A673 (cell line): ENCODE results near the gene ST3GAL2. TPM values are rescaled to one million over a fixed set of nuclear protein-coding genes. Genes with fewer than 3 reads are reported as not detected.

ENCODE experiments used
- BruUV-seq: library from RNA; stranded (reverse); fragments of 400-500 nt; replicated peaks from 2 replicates; lab custom pipeline; 2021; lab: Mats Ljungman, UMichigan
- CTCF ChIA-PET: fragments of 300-600 bp; sonication (Branson Sonifier 250); formaldehyde crosslinking; loops from one replicate; lab custom pipeline; 2022; ENCODE audit warnings: antibody characterized with exemption; lab: Charles Lee
- POLR2A ChIA-PET: fragments of 300-600 bp; sonication (Branson Sonifier 250); formaldehyde crosslinking; loops from one replicate; lab custom pipeline; 2022; ENCODE audit warnings: antibody characterized with exemption; ENCODE audit not compliant: low non-redundant PET; lab: Charles Lee
- DNase-seq: peaks from one replicate; pipeline ENCODE4 v3.0.0-alpha.2; 2015; ENCODE audit warnings: low spot score
- H3K27ac ChIP-seq: fragments of 200-600 bp; sonication (generic); 2 replicates; pipeline ENCODE4 v1.5.1; 2016; ENCODE audit warnings: mixed run types, low read depth, mild to moderate bottlenecking, mixed read lengths, antibody characterized with exemption, low read length; ENCODE audit not compliant: poor library complexity, severe bottlenecking
- H3K27me3 ChIP-seq: fragments of 200-600 bp; sonication (generic); replicated peaks from 2 replicates; pipeline ENCODE4 v1.6.1; 2017; ENCODE audit warnings: mixed run types, low read depth, mild to moderate bottlenecking, mixed read lengths, antibody characterized with exemption, low read length; ENCODE audit not compliant: insufficient read depth, poor library complexity
- H3K36me3 ChIP-seq: fragments of 200-600 bp; sonication (generic); 2 replicates; pipeline ENCODE4 v1.6.1; 2016; ENCODE audit warnings: mixed run types, mild to moderate bottlenecking, mixed read lengths, antibody characterized with exemption, low read length; ENCODE audit not compliant: insufficient read depth, poor library complexity, severe bottlenecking
- H3K4me1 ChIP-seq: fragments of 200-600 bp; sonication (generic); 2 replicates; pipeline ENCODE4 v1.6.1; 2017; ENCODE audit warnings: mixed run types, mild to moderate bottlenecking, mixed read lengths, antibody characterized with exemption, low read length; ENCODE audit not compliant: insufficient read depth, poor library complexity, severe bottlenecking
- H3K4me3 ChIP-seq: fragments of 200-600 bp; sonication (generic); 2 replicates; pipeline ENCODE4 v1.5.1; 2016; ENCODE audit warnings: low read depth, mixed run types, mild to moderate bottlenecking, mixed read lengths, low read length; ENCODE audit not compliant: poor library complexity, severe bottlenecking
- H3K9me3 ChIP-seq: fragments of 200-600 bp; sonication (generic); 2 replicates; pipeline ENCODE4 v1.6.1; 2016; ENCODE audit warnings: mixed run types, low read depth, mild to moderate bottlenecking, mixed read lengths, antibody characterized with exemption, low read length; ENCODE audit not compliant: poor library complexity, severe bottlenecking
- CTCF ChIP-seq: fragments of 300-800, 200-600 bp; sonication (generic); conservative IDR thresholded peaks from 2 replicates; pipeline ENCODE4 v1.5.1; 2017; ENCODE audit warnings: low read depth, mild to moderate bottlenecking, antibody characterized with exemption, low read length, moderate library complexity, mixed read lengths
- EZH2 ChIP-seq: fragments of 200-600 bp; sonication (generic); IDR thresholded peaks from 2 replicates; pipeline ENCODE4 v1.6.1; 2017; ENCODE audit warnings: borderline replicate concordance, low read depth, mild to moderate bottlenecking, mixed read lengths, antibody characterized with exemption, low read length; ENCODE audit not compliant: poor library complexity, severe bottlenecking
- intact Hi-C: fragments of 100-400 bp; cut with micrococcal nuclease; formaldehyde crosslinking; loops from one replicate; pipeline ENCODE4 v1.10.0; 2022; ENCODE audit not compliant: unreplicated experiment
- total RNA-seq: library from RNA; stranded (reverse); gene quantifications from 2 replicates; pipeline ENCODE4 v1.2.3, GENCODE V29; 2021

The ST3GAL2 gene
- total RNA-seq, 1 experiment from 2014 or later: 26.5 TPM

- intact Hi-C loops: no loop called here
- no peaks in the 10 kb centered on the region for H3K36me3 ChIP-seq
- H3K4me1 ChIP-seq: no peaks in the 10 kb centered on the region
- no peaks in the 10 kb centered on the region for H3K9me3 ChIP-seq
- ChIA-PET POLR2A (no interaction called here), CTCF (no interaction called here)
- H3K27ac ChIP-seq: no peak overlapping the region
- H3K4me3 ChIP-seq: no peak overlapping the region
- no peak for TF ChIP-seq EZH2
- no peaks in the 10 kb centered on the region for H3K27me3 ChIP-seq
- BruUV-seq: no TSS peak
- no peak for DNase-seq
Observed at GRCh38 chr16:70421473-70422311, 17.2 kb downstream of the ST3GAL2 start.

GRCh38 chr16:70421014-70421413 lies 17.9 kb downstream of the ST3GAL2 start:
- intact Hi-C loops: no loop called here
- Histone ChIP-seq H3K27me3 (no peaks in the 10 kb centered on the region), H3K9me3 (no peaks in the 10 kb centered on the region), H3K4me1 (no peaks in the 10 kb centered on the region), H3K27ac (no peak overlapping the region), H3K36me3 (no peaks in the 10 kb centered on the region), H3K4me3 (no peak overlapping the region)
- DNase-seq: no peak
- no TSS peak for BruUV-seq
- ChIA-PET CTCF (no interaction called here), POLR2A (no interaction called here)
- TF ChIP-seq CTCF (no peak), EZH2 (no peak)

- no peaks in the 10 kb centered on the region for H3K9me3 ChIP-seq
- TF ChIP-seq CTCF (no peak), EZH2 (no peak)
- intact Hi-C loops: no loop called here
- POLR2A ChIA-PET: no interaction called here
- no peaks in the 10 kb centered on the region for H3K27me3 ChIP-seq
- no peaks in the 10 kb centered on the region for H3K36me3 ChIP-seq
- no TSS peak for BruUV-seq
- CTCF ChIA-PET: no interaction called here
- no peaks in the 10 kb centered on the region for H3K4me1 ChIP-seq
- H3K27ac ChIP-seq: no peak overlapping the region
- no peak overlapping the region for H3K4me3 ChIP-seq
- no peak for DNase-seq
Observed at GRCh38 chr16:70419384-70420327, 19.2 kb downstream of the ST3GAL2 start.
